PFSK-1 (cell line): Measurements from ENCODE around the gene LILRA1.
A peak's percentile ranks its signal among the peaks of the same experiment; 100 is the strongest.

ENCODE experiments used
- FOXP2 ChIP-seq: optimal IDR thresholded peaks from 2 replicates; pipeline ENCODE3; 2011; ENCODE audit warnings: borderline replicate concordance, control low read depth, inconsistent platforms; ENCODE audit not compliant: insufficient read depth; ENCODE audit errors: extremely low read length, extremely low read depth
- POLR2AphosphoS5 ChIP-seq: IDR thresholded peaks from 2 replicates; pipeline ENCODE4 v1.6.1; 2012; ENCODE audit warnings: low read depth, mild to moderate bottlenecking, control low read depth, low read length, moderate library complexity
- REST ChIP-seq, 2 experiments: IDR thresholded peaks; 2 replicates each; pipeline versions ENCODE4 v1.6.1 to v1.8.0; 2011 to 2012; ENCODE audit warnings: low read depth in 2 of 2, low read length in 2 of 2, control low read depth in 1 of 2, inconsistent platforms in 1 of 2, mild to moderate bottlenecking in 1 of 2, moderate library complexity in 1 of 2; ENCODE audit not compliant: insufficient read depth in 1 of 2
- SIN3A ChIP-seq: IDR thresholded peaks from 2 replicates; pipeline ENCODE4 v1.6.1; 2012; ENCODE audit warnings: mild to moderate bottlenecking, low read length, moderate library complexity, borderline replicate concordance; ENCODE audit not compliant: insufficient read depth
- TAF1 ChIP-seq: IDR thresholded peaks from 2 replicates; pipeline ENCODE4 v1.6.1; 2012; ENCODE audit warnings: low read length, control low read depth, borderline replicate concordance; ENCODE audit not compliant: insufficient read depth

The LILRA1 gene

GRCh38 chr19:54552913-54553310, 40.5 kb upstream of the LILRA1 start:
- TF ChIP-seq REST (IDR thresholded peaks at IDR 0.05; ENCODE audit: insufficient read depth in 1 of 2, low read depth in 2 of 2, low read length in 2 of 2) (no peak), TAF1 (no peak), FOXP2 (no peak), POLR2AphosphoS5 (no peak), SIN3A (no peak)

- no peak for TF ChIP-seq FOXP2
- TF ChIP-seq REST (IDR thresholded peaks at IDR 0.05; ENCODE audit: insufficient read depth in 1 of 2, low read depth in 2 of 2, low read length in 2 of 2) = no peak
- no peak for TF ChIP-seq POLR2AphosphoS5
- no peak for TF ChIP-seq TAF1
- TF ChIP-seq SIN3A = no peak
Measured at GRCh38 chr19:54554006-54554405, 39.4 kb upstream of the LILRA1 start.

- no peak for TF ChIP-seq FOXP2
- TF ChIP-seq POLR2AphosphoS5 = no peak
- no peak for TF ChIP-seq REST (IDR thresholded peaks at IDR 0.05; ENCODE audit: insufficient read depth in 1 of 2, low read depth in 2 of 2, low read length in 2 of 2)
- TF ChIP-seq SIN3A = no peak
- no peak for TF ChIP-seq TAF1
Measured at GRCh38 chr19:54554896-54555295, 38.5 kb upstream of the LILRA1 start.

- TF ChIP-seq REST (IDR thresholded peaks at IDR 0.05; ENCODE audit: insufficient read depth in 1 of 2, low read depth in 2 of 2, low read length in 2 of 2) = no peak
- TF ChIP-seq TAF1 = no peak
- no peak for TF ChIP-seq FOXP2
Measured at GRCh38 chr19:54556194-54556593, 37.2 kb upstream of the LILRA1 start.

- TF ChIP-seq SIN3A (no peak), TAF1 (no peak), REST (IDR thresholded peaks at IDR 0.05; ENCODE audit: insufficient read depth in 1 of 2, low read depth in 2 of 2, low read length in 2 of 2) (peak in 1 of 2 experiments; percentile 83; a peak in 2 of 4 replicates), POLR2AphosphoS5 (no peak), FOXP2 (no peak)
Measured at GRCh38 chr19:54558339-54558738, 35.1 kb upstream of the LILRA1 start.
